BLaER1 treated with 17β-estradiol and CSF1 and Interleukin-3, amounts not matched to agents 10 nM and 100 nM (cell line): ENCODE measurements around the gene RAB17.
A peak's percentile ranks its signal among the peaks of the same experiment; 100 is the strongest.

ENCODE experiments used
- H3K27ac ChIP-seq, 11 experiments: shearing (Covaris generic); formaldehyde crosslinking; 2 replicates each; pipeline ENCODE4 v1.8.1; 2022
- H3K27me3 ChIP-seq, 11 experiments: shearing (Covaris generic); formaldehyde crosslinking; 2 replicates each; pipeline ENCODE4 v1.8.1; 2022
- H3K36me3 ChIP-seq, 11 experiments: shearing (Covaris generic); formaldehyde crosslinking; 2 replicates each; pipeline ENCODE4 v1.8.1; 2022
- H3K4me1 ChIP-seq, 10 experiments: shearing (Covaris generic); formaldehyde crosslinking; 2 replicates each; pipeline ENCODE4 v1.8.1; 2022
- H3K4me2 ChIP-seq, 11 experiments: shearing (Covaris generic); formaldehyde crosslinking; 2 replicates each; pipeline ENCODE4 v1.8.1; 2022
- H3K4me3 ChIP-seq, 10 experiments: shearing (Covaris generic); formaldehyde crosslinking; 2 replicates each; pipeline ENCODE4 v1.8.1; 2022
- H3K9ac ChIP-seq, 11 experiments: shearing (Covaris generic); formaldehyde crosslinking; 2 replicates each; pipeline ENCODE4 v1.8.1; 2022
- H3K9me3 ChIP-seq, 11 experiments: shearing (Covaris generic); formaldehyde crosslinking; replicated peaks in 1 of 11; 2 replicates each; pipeline ENCODE4 v1.8.1; 2022
- H4K20me1 ChIP-seq, 11 experiments: shearing (Covaris generic); formaldehyde crosslinking; 2 replicates each; pipeline ENCODE4 v1.8.1; 2022
- Cebpa-rat ChIP-seq, 11 experiments: shearing (Covaris generic); IDR thresholded peaks; 2 replicates each; pipeline ENCODE4 v1.8.1; 2022

The RAB17 gene

GRCh38 chr2:237538001-237538720 lies 52.4 kb downstream of the RAB17 start:
- Histone ChIP-seq H3K36me3 (no peaks in the 10 kb centered on the region), H4K20me1 (no peaks in the 10 kb centered on the region), H3K9me3 (peaks cover 0 to 4% (median 0%) of the 10 kb centered on the region in 11 experiments; a peak in 1 of 22 replicates), H3K9ac (peak overlapping the region in 3 of 11 experiments; percentile 7 to 32 (median 14); a peak in 2 of 22 replicates), H3K4me1 (peaks cover 57 to 91% (median 87%) of the 10 kb centered on the region in 10 experiments), H3K27me3 (no peaks in the 10 kb centered on the region), H3K4me3 (no peak overlapping the region), H3K4me2 (peak overlapping the region in 10 of 11 experiments; percentile 12 to 94 (median 88); a peak in 19 of 22 replicates), H3K27ac (peak overlapping the region in 4 of 11 experiments; percentile 13 to 89 (median 64); a peak in 6 of 22 replicates)
- no peak for TF ChIP-seq Cebpa-rat (IDR thresholded peaks at IDR 0.05)

DNA sequence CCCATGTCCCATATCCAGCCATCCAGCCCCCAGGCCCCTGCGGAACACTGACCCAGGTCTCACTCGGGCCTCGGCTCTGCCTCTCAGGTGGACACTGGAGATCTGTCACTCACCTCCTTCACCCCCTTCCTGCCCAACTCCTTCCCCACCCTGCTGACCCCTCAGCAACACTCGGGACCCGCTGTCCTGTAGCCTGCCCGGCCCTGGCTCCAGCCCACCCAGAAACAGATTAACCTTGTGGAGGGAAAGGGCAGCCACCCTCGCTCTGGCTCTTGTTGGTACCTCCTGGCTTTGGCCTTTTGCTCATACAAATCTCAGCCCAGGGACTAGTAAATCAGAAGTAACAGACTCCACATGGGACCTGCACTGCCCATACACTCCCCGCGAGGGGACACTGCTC lies 53.9 kb downstream of the RAB17 start:
- TF ChIP-seq Cebpa-rat (IDR thresholded peaks at IDR 0.05) = no peak
- H3K4me2 ChIP-seq = peak overlapping the region; percentile 79 to 94 (median 88)
- peaks cover 72 to 100% (median 98%) of the 10 kb centered on the region in 10 experiments for H3K4me1 ChIP-seq
- H3K9ac ChIP-seq = peak overlapping the region in 7 of 11 experiments; percentile 27 to 79 (median 68); a peak in 13 of 22 replicates
- no peaks in the 10 kb centered on the region for H3K36me3 ChIP-seq
- no peaks in the 10 kb centered on the region for H3K9me3 ChIP-seq
- peak overlapping the region in 9 of 11 experiments; percentile 80 to 91 (median 88); a peak in 17 of 22 replicates for H3K27ac ChIP-seq
- H3K4me3 ChIP-seq = no peak overlapping the region; a peak in 1 of 20 replicates
- no peaks in the 10 kb centered on the region for H4K20me1 ChIP-seq
- H3K27me3 ChIP-seq = no peaks in the 10 kb centered on the region

DNA sequence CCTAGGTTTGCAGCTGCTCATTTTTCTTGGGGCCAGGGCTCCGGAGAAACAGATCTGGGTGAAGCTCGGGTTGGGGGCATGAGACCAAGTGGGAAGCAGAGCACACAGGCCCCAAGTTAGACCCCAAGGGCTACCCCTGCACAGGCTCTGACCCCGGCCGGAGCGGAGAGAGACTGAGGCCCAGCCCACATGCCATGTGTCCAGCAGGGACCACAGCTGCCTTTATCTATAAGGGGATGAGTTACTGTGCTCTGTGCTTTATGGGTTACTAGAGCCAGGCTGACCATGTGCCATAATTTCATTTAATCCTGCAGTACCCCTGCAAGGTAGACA lies 54.5 kb downstream of the RAB17 start:
- Histone ChIP-seq H3K9ac (peak overlapping the region in 9 of 11 experiments; percentile 10 to 79 (median 54); a peak in 13 of 22 replicates), H3K27me3 (no peaks in the 10 kb centered on the region), H3K27ac (peak overlapping the region in 9 of 11 experiments; percentile 80 to 91 (median 88); a peak in 18 of 22 replicates), H3K4me3 (no peak overlapping the region), H3K4me2 (peak overlapping the region; percentile 79 to 94 (median 88)), H3K36me3 (no peaks in the 10 kb centered on the region), H4K20me1 (no peaks in the 10 kb centered on the region), H3K9me3 (no peaks in the 10 kb centered on the region), H3K4me1 (peaks cover 72 to 100% (median 98%) of the 10 kb centered on the region in 10 experiments)
- no peak for TF ChIP-seq Cebpa-rat (IDR thresholded peaks at IDR 0.05)

GRCh38 chr2:237535385-237536082 lies 55.0 kb downstream of the RAB17 start:
- H3K36me3 ChIP-seq = no peaks in the 10 kb centered on the region
- peak overlapping the region in 9 of 11 experiments; percentile 80 to 91 (median 88); a peak in 18 of 22 replicates for H3K27ac ChIP-seq
- H3K27me3 ChIP-seq = no peaks in the 10 kb centered on the region
- peak in 6 of 11 experiments; percentile 39 to 96 (median 64); a peak in 8 of 22 replicates for TF ChIP-seq Cebpa-rat (IDR thresholded peaks at IDR 0.05)
- H4K20me1 ChIP-seq = no peaks in the 10 kb centered on the region
- H3K9ac ChIP-seq = peak overlapping the region in 10 of 11 experiments; percentile 1 to 79 (median 48); a peak in 15 of 22 replicates
- peak overlapping the region; percentile 79 to 94 (median 88) for H3K4me2 ChIP-seq
- H3K4me1 ChIP-seq = peaks cover 72 to 100% (median 98%) of the 10 kb centered on the region in 10 experiments
- H3K4me3 ChIP-seq = no peak overlapping the region
- H3K9me3 ChIP-seq = no peaks in the 10 kb centered on the region

DNA sequence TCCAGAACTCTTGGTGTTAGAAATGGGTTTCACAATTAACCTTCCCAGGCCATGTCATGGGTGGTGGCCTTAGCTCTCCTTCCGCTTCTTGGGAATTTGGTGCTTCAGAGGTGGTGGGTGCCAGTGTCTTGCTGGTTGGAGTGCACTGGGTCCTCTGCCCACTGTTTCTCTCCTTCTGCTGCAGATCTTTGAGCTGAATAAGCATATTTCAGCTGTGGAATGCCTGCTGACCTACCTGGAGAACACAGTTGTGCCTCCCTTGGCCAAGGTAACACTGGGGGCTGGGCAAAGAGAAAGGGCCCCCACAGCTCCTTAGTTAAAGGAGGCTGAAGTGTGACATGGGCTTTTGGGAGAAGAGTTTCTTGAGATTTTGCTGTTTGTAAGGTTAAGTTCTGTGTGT lies 56.2 kb downstream of the RAB17 start:
- no peaks in the 10 kb centered on the region for H3K27me3 ChIP-seq
- no peak for TF ChIP-seq Cebpa-rat (IDR thresholded peaks at IDR 0.05)
- H4K20me1 ChIP-seq = no peaks in the 10 kb centered on the region
- peak overlapping the region in 10 of 11 experiments; percentile 49 to 91 (median 87); a peak in 20 of 22 replicates for H3K27ac ChIP-seq
- H3K9me3 ChIP-seq = no peaks in the 10 kb centered on the region
- H3K4me3 ChIP-seq = no peak overlapping the region
- no peaks in the 10 kb centered on the region for H3K36me3 ChIP-seq
- peak overlapping the region; percentile 79 to 94 (median 88) for H3K4me2 ChIP-seq
- peak overlapping the region in 8 of 11 experiments; percentile 21 to 79 (median 56); a peak in 12 of 22 replicates for H3K9ac ChIP-seq
- peaks cover 77 to 100% (median 98%) of the 10 kb centered on the region in 10 experiments for H3K4me1 ChIP-seq

DNA sequence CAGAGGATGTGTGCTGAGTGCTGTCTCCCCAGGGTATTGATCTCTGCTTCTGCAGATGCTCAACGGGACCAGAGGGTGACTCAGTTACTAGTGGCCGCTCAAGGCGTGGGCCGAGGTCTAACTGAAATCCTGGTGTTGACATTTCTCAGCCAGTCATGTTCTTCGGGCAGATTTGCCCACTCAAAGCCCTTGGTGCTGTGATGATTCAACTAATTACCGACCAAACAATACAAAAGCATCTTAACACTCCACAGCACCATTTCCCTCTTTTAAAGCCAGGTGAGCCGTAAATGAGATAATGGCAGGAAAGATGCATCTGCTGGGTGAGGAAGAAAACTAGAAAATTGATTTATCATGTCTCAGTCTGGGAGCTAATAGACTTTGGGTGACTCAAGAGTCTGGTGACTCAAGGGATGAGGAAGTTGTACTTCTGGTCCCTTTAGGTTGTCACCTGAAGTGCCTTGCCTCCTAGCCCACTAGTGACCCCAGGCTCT lies 56.8 kb downstream of the RAB17 start:
- H3K27ac ChIP-seq = peak overlapping the region in 10 of 11 experiments; percentile 49 to 91 (median 87); a peak in 19 of 22 replicates
- H3K4me1 ChIP-seq = peaks cover 83 to 100% (median 99%) of the 10 kb centered on the region in 10 experiments
- H3K9ac ChIP-seq = peak overlapping the region in 9 of 11 experiments; percentile 21 to 79 (median 44); a peak in 12 of 22 replicates
- H4K20me1 ChIP-seq = no peaks in the 10 kb centered on the region
- H3K4me3 ChIP-seq = peak overlapping the region in 1 of 10 experiments; percentile 22; a peak in 1 of 20 replicates
- peak overlapping the region; percentile 79 to 94 (median 88) for H3K4me2 ChIP-seq
- no peaks in the 10 kb centered on the region for H3K27me3 ChIP-seq
- no peak for TF ChIP-seq Cebpa-rat (IDR thresholded peaks at IDR 0.05)
- H3K36me3 ChIP-seq = no peaks in the 10 kb centered on the region
- H3K9me3 ChIP-seq = no peaks in the 10 kb centered on the region

DNA sequence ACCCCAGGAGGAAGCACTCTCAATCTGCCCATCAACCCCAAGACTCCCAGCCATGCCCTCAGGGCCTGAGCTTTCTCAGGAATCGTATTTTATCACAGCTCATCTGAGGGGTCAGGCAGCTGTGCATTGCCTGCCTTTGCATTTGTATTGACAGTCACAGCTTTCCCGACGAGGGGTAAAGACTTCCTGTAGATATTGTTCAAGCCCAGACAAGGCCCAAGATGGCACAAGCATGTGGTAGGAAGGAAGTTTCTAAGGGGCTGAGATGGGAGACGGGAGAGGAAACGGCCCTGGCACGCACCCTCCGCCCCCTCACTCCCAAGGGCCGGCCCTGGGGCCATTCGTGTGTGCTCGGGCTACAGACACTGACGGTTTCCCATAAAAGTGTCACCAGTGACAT lies 58.4 kb downstream of the RAB17 start:
- peak overlapping the region in 10 of 11 experiments; percentile 57 to 91 (median 87); a peak in 21 of 22 replicates for H3K27ac ChIP-seq
- TF ChIP-seq Cebpa-rat (IDR thresholded peaks at IDR 0.05) = no peak
- no peaks in the 10 kb centered on the region for H4K20me1 ChIP-seq
- no peak overlapping the region; a peak in 1 of 20 replicates for H3K4me3 ChIP-seq
- H3K27me3 ChIP-seq = no peaks in the 10 kb centered on the region
- H3K36me3 ChIP-seq = no peaks in the 10 kb centered on the region
- peak overlapping the region in 9 of 11 experiments; percentile 26 to 79 (median 62); a peak in 15 of 22 replicates for H3K9ac ChIP-seq
- peaks cover 91 to 97% (median 94%) of the 10 kb centered on the region in 10 experiments for H3K4me1 ChIP-seq
- H3K4me2 ChIP-seq = peak overlapping the region; percentile 79 to 94 (median 88)
- no peaks in the 10 kb centered on the region for H3K9me3 ChIP-seq

GRCh38 chr2:237530472-237531433 lies 59.8 kb downstream of the RAB17 start:
- Histone ChIP-seq H3K4me2 (peak overlapping the region; percentile 79 to 94 (median 88)), H3K27ac (peak overlapping the region in 10 of 11 experiments; percentile 66 to 91 (median 87); a peak in 20 of 22 replicates), H3K9me3 (no peaks in the 10 kb centered on the region), H3K36me3 (no peaks in the 10 kb centered on the region), H4K20me1 (no peaks in the 10 kb centered on the region), H3K9ac (peak overlapping the region in 9 of 11 experiments; percentile 62 to 79 (median 72); a peak in 16 of 22 replicates), H3K4me3 (peak overlapping the region in 5 of 10 experiments; percentile 3 to 26 (median 15); a peak in 7 of 20 replicates), H3K4me1 (peaks cover 87 to 97% (median 94%) of the 10 kb centered on the region in 10 experiments), H3K27me3 (no peaks in the 10 kb centered on the region)
- no peak for TF ChIP-seq Cebpa-rat (IDR thresholded peaks at IDR 0.05)
